Measurements from ENCODE around the gene ERVV-1. TPM values are rescaled to one million over a fixed set of nuclear protein-coding genes. Genes with fewer than 3 reads are reported as not detected.

Gene ERVV-1
- total and polyA plus RNA-seq, 8 donors, result 0.06 to 0.11 (median 0.06) TPM; not detected in 4

GRCh38 chr19:53007200-53007599 is 6.5 kb upstream of the ERVV-1 start:
- ATAC-seq (no peak), DNase-seq (no peak)
- no peak overlapping the region for H3K4me3 ChIP-seq
- no peak overlapping the region for H3K27ac ChIP-seq
- no peaks in the 10 kb centered on the region for H3K27me3 ChIP-seq
- intact Hi-C loops (cut with DNase I), result no loop called here
- no peaks in the 10 kb centered on the region for H3K36me3 ChIP-seq
- H3K9me3 ChIP-seq, result peaks cover 0 to 66% of the 10 kb centered on the region in 2 donors
- H3K4me1 ChIP-seq, result no peaks in the 10 kb centered on the region
- TF ChIP-seq, protein P1, sequence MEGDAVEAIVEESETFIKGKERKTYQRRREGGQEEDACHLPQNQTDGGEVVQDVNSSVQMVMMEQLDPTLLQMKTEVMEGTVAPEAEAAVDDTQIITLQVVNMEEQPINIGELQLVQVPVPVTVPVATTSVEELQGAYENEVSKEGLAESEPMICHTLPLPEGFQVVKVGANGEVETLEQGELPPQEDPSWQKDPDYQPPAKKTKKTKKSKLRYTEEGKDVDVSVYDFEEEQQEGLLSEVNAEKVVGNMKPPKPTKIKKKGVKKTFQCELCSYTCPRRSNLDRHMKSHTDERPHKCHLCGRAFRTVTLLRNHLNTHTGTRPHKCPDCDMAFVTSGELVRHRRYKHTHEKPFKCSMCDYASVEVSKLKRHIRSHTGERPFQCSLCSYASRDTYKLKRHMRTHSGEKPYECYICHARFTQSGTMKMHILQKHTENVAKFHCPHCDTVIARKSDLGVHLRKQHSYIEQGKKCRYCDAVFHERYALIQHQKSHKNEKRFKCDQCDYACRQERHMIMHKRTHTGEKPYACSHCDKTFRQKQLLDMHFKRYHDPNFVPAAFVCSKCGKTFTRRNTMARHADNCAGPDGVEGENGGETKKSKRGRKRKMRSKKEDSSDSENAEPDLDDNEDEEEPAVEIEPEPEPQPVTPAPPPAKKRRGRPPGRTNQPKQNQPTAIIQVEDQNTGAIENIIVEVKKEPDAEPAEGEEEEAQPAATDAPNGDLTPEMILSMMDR (IDR thresholded peaks at IDR 0.05), result no peak

DNA sequence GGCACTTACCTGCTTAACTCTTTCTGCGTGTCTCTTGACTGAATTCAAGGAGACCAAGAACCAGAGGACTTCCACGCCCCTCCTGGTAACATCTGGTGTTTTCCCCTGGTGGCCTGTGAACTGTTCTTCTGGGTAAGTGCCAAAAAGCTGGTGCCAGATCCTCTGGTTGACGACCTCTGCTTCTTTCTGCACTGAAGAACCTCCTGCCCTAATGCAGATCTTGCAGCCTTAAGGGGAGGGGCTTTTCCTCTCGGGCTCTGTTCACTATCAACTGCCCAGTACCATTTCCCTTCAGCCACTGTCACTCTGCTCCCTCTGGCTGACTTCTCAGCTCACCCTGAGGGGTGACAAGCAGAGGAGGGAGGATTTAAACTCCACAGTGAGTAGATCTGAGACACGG is 6.1 kb upstream of the ERVV-1 start:
- Histone ChIP-seq H3K9me3 (peaks cover 0 to 69% of the 10 kb centered on the region in 2 donors), H3K27me3 (no peaks in the 10 kb centered on the region), H3K4me1 (no peaks in the 10 kb centered on the region), H3K4me3 (no peak overlapping the region), H3K27ac (no peak overlapping the region), H3K36me3 (no peaks in the 10 kb centered on the region)
- DNase-seq (no peak), ATAC-seq (no peak)
- intact Hi-C loops (cut with DNase I), result no loop called here
- TF ChIP-seq, protein P1 (IDR thresholded peaks at IDR 0.05), result no peak

DNA sequence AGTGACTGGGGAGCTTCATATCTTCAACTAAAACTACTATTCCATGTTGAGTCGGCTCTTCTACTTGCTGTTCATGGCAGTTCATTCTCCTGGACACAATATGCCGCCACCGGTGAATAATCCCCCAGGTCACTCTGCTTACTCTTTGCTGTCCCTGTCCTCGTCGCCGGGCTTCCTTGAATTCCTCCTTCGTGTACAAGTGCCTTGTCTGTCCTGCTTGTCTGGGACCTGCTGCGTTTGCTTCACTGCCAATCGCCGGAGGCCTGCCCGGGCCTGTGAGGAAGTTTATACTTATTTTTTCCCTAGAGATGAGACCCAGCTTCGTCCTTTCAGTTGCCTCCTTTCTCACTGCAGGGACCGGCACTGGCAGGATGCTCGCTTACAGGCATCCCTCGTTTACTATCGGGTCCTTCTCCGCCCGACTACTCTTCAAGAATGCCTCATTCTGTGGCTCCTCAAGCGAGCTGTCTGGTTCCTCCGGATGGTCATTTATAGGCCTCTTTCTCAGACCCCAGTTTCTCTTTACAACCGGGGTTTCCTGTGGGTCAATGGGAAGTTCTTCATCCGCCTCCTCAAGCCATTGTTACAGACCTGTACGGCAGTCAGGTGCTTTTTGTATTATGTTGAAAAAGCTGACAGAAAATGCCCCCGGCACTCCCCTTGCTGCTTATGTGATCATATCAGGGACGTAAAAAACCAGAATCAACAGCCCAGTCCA is 5.5 kb upstream of the ERVV-1 start:
- Histone ChIP-seq H3K4me1 (no peaks in the 10 kb centered on the region), H3K36me3 (no peaks in the 10 kb centered on the region), H3K27ac (no peak overlapping the region), H3K4me3 (no peak overlapping the region), H3K27me3 (no peaks in the 10 kb centered on the region), H3K9me3 (peaks cover 0 to 75% of the 10 kb centered on the region in 2 donors)
- no peak for ATAC-seq
- DNase-seq, result no peak
- TF ChIP-seq, protein P1 (IDR thresholded peaks at IDR 0.05), result no peak
- intact Hi-C loops (cut with DNase I), result no loop called here

GRCh38 chr19:53010494-53010893 is 3.2 kb upstream of the ERVV-1 start:
- peaks cover 0 to 65% of the 10 kb centered on the region in 2 donors for H3K9me3 ChIP-seq
- intact Hi-C loops (cut with DNase I), result no loop called here
- H3K27me3 ChIP-seq, result no peaks in the 10 kb centered on the region
- H3K4me1 ChIP-seq, result no peaks in the 10 kb centered on the region
- no peak for DNase-seq
- no peak for ATAC-seq
- no peak overlapping the region for H3K4me3 ChIP-seq
- no peak overlapping the region for H3K27ac ChIP-seq
- H3K36me3 ChIP-seq, result no peaks in the 10 kb centered on the region
- TF ChIP-seq, protein P1 (IDR thresholded peaks at IDR 0.05), result no peak

GRCh38 chr19:53012006-53012405 is 1.7 kb upstream of the ERVV-1 start:
- H3K27ac ChIP-seq, result no peak overlapping the region
- H3K36me3 ChIP-seq, result no peaks in the 10 kb centered on the region
- ATAC-seq (no peak), DNase-seq (no peak)
- no peaks in the 10 kb centered on the region for H3K4me1 ChIP-seq
- H3K27me3 ChIP-seq, result no peaks in the 10 kb centered on the region
- H3K4me3 ChIP-seq, result no peak overlapping the region
- peaks cover 0 to 77% of the 10 kb centered on the region in 2 donors for H3K9me3 ChIP-seq
- TF ChIP-seq, protein P1 (IDR thresholded peaks at IDR 0.05), result no peak
- intact Hi-C loops (cut with DNase I), result no loop called here
